Mucosa of stomach (tissue), 1 donor: ENCODE results near the gene GRAMD2A.

Experiments
- H3K27me3 ChIP-seq: one replicate; pipeline ENCODE4 v1.7.0; 2013; ENCODE audit warnings: mild to moderate bottlenecking, low read length; ENCODE audit not compliant: control insufficient read depth, insufficient read depth
- H3K36me3 ChIP-seq: one replicate; pipeline ENCODE4 v1.7.0; 2013; ENCODE audit warnings: low read length; ENCODE audit not compliant: control insufficient read depth, insufficient read depth
- H3K4me1 ChIP-seq: one replicate; pipeline ENCODE4 v1.7.0; 2013; ENCODE audit warnings: mild to moderate bottlenecking, low read length; ENCODE audit not compliant: control insufficient read depth, insufficient read depth
- H3K4me3 ChIP-seq: one replicate; pipeline ENCODE4 v1.7.0; 2013; ENCODE audit warnings: low read length
- H3K9ac ChIP-seq: one replicate; pipeline ENCODE4 v1.7.0; 2013; ENCODE audit warnings: mild to moderate bottlenecking, low read length, moderate library complexity
- H3K9me3 ChIP-seq: one replicate; pipeline ENCODE4 v1.7.0; 2013; ENCODE audit warnings: mild to moderate bottlenecking, low read length, moderate library complexity; ENCODE audit not compliant: control insufficient read depth
- donor health status: Pancreatic carcinoma.

The GRAMD2A gene

GRCh38 chr15:72196409-72197040 lies 1.1 kb downstream of the GRAMD2A start:
- Histone ChIP-seq H3K27me3 (peaks cover 14% of the 10 kb centered on the region), H3K4me1 (peaks cover 10% of the 10 kb centered on the region), H3K9me3 (no peaks in the 10 kb centered on the region), H3K36me3 (peaks cover 14% of the 10 kb centered on the region), H3K4me3 (no peak overlapping the region), H3K9ac (no peak overlapping the region)

- H3K36me3 ChIP-seq = peaks cover 12% of the 10 kb centered on the region
- H3K9me3 ChIP-seq = no peaks in the 10 kb centered on the region
- H3K4me3 ChIP-seq = no peak overlapping the region
- H3K9ac ChIP-seq = no peak overlapping the region
- peaks cover 7% of the 10 kb centered on the region for H3K4me1 ChIP-seq
- H3K27me3 ChIP-seq = peaks cover 14% of the 10 kb centered on the region
These were observed 2.5 kb downstream of the GRAMD2A start for GRCh38 chr15:72195101-72195511.

GRCh38 chr15:72193836-72194396 lies 3.7 kb downstream of the GRAMD2A start:
- Histone ChIP-seq H3K9me3 (no peaks in the 10 kb centered on the region), H3K4me1 (no peaks in the 10 kb centered on the region), H3K36me3 (peaks cover 2% of the 10 kb centered on the region), H3K4me3 (no peak overlapping the region), H3K27me3 (peaks cover 14% of the 10 kb centered on the region), H3K9ac (no peak overlapping the region)

- H3K4me3 ChIP-seq = no peak overlapping the region
- no peaks in the 10 kb centered on the region for H3K4me1 ChIP-seq
- H3K9ac ChIP-seq = no peak overlapping the region
- no peaks in the 10 kb centered on the region for H3K9me3 ChIP-seq
- H3K36me3 ChIP-seq = no peaks in the 10 kb centered on the region
- peaks cover 11% of the 10 kb centered on the region for H3K27me3 ChIP-seq
These were observed 5.2 kb downstream of the GRAMD2A start for GRCh38 chr15:72192416-72192815.

- peaks cover 2% of the 10 kb centered on the region for H3K4me1 ChIP-seq
- no peaks in the 10 kb centered on the region for H3K9me3 ChIP-seq
- no peak overlapping the region for H3K4me3 ChIP-seq
- no peaks in the 10 kb centered on the region for H3K36me3 ChIP-seq
- H3K9ac ChIP-seq = no peak overlapping the region
- H3K27me3 ChIP-seq = peaks cover 5% of the 10 kb centered on the region
These were observed 8.2 kb downstream of the GRAMD2A start for GRCh38 chr15:72189250-72189902.

GRCh38 chr15:72184165-72184811 lies 13.3 kb downstream of the GRAMD2A start:
- Histone ChIP-seq H3K9ac (no peak overlapping the region), H3K4me1 (peaks cover 8% of the 10 kb centered on the region), H3K4me3 (no peak overlapping the region), H3K27me3 (peaks cover 12% of the 10 kb centered on the region), H3K36me3 (no peaks in the 10 kb centered on the region), H3K9me3 (no peaks in the 10 kb centered on the region)

GRCh38 chr15:72183781-72184164 lies 13.8 kb downstream of the GRAMD2A start:
- Histone ChIP-seq H3K4me3 (no peak overlapping the region), H3K9ac (no peak overlapping the region), H3K9me3 (no peaks in the 10 kb centered on the region), H3K27me3 (peaks cover 12% of the 10 kb centered on the region), H3K36me3 (no peaks in the 10 kb centered on the region), H3K4me1 (peaks cover 8% of the 10 kb centered on the region)

GRCh38 chr15:72182673-72183072 lies 14.9 kb downstream of the GRAMD2A start:
- no peaks in the 10 kb centered on the region for H3K36me3 ChIP-seq
- H3K27me3 ChIP-seq = peaks cover 12% of the 10 kb centered on the region
- H3K4me1 ChIP-seq = peaks cover 8% of the 10 kb centered on the region

GRCh38 chr15:72182244-72182643 lies 15.3 kb downstream of the GRAMD2A start:
- no peaks in the 10 kb centered on the region for H3K9me3 ChIP-seq
- peaks cover 8% of the 10 kb centered on the region for H3K4me1 ChIP-seq
- no peak overlapping the region for H3K4me3 ChIP-seq
- no peak overlapping the region for H3K9ac ChIP-seq
- peaks cover 12% of the 10 kb centered on the region for H3K27me3 ChIP-seq
- H3K36me3 ChIP-seq = no peaks in the 10 kb centered on the region

More at GRCh38 chr15:72182673-72183072, 14.9 kb downstream of the GRAMD2A start:
- Histone ChIP-seq H3K9ac (no peak overlapping the region), H3K9me3 (no peaks in the 10 kb centered on the region), H3K4me3 (no peak overlapping the region)

GRCh38 chr15:72180761-72181324 lies 16.7 kb downstream of the GRAMD2A start:
- Histone ChIP-seq H3K27me3 (peaks cover 12% of the 10 kb centered on the region), H3K4me3 (no peak overlapping the region), H3K9ac (no peak overlapping the region)

GRCh38 chr15:72179950-72180581 lies 17.5 kb downstream of the GRAMD2A start:
- Histone ChIP-seq H3K36me3 (no peaks in the 10 kb centered on the region), H3K9me3 (no peaks in the 10 kb centered on the region), H3K27me3 (peaks cover 12% of the 10 kb centered on the region), H3K4me3 (no peak overlapping the region), H3K9ac (no peak overlapping the region), H3K4me1 (peaks cover 8% of the 10 kb centered on the region)

More at GRCh38 chr15:72180761-72181324, 16.7 kb downstream of the GRAMD2A start:
- no peaks in the 10 kb centered on the region for H3K36me3 ChIP-seq
- H3K4me1 ChIP-seq = peaks cover 8% of the 10 kb centered on the region
- no peaks in the 10 kb centered on the region for H3K9me3 ChIP-seq
